ENCODE data around the gene FBXO24.

Gene FBXO24

DNA sequence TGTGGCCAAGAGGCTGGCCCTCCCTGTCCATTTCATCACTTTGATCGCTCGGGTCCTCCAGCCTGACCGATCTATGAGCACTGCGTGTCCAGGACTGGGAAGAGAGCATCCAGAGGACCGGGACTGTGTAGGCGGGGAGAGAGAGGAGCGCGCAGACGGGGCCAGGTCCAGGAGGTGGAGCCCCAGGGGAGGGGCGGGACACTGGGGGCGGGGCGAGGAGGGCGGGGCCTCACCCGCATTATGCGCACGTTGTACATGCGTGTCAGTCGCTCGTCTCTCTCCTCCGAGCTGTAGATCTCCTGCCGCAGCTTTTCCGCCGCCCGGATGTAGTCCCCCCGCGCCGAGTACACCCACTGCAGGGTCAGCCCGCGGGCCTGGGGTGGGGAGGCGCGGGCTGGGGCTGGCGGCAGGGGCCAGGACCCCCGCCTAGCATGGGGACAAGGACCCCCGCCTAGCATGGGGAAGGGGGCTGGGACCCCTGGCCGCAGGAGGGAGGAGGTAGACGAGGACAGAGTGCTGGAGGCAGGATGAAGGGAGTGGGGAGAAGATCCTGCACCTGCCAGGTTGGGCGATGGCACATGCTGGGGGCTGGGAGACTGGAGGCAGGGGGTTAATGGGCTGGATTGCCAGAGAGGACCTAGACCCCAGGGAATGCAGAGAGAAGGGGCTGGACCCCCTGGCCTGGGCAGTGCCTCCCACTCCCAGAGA lies 40.6 kb downstream of the FBXO24 start:
- no peak for DNase-seq

DNA sequence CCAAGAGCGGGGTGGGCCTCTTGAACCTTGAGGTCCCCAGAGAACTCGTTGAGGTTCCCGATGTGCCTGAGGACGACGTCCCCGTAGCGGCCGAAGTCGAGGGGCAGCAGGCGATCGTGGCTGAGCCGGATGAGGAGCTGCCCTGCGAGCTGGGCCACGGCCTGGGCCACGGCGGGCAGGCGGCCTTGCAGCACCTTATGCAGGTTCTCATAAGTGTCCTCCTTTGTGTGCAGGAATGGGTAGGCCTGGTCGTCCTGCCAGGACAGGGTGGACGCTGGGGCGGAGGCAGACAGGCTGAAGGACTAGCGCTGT lies 41.1 kb downstream of the FBXO24 start:
- no peak for DNase-seq

DNA sequence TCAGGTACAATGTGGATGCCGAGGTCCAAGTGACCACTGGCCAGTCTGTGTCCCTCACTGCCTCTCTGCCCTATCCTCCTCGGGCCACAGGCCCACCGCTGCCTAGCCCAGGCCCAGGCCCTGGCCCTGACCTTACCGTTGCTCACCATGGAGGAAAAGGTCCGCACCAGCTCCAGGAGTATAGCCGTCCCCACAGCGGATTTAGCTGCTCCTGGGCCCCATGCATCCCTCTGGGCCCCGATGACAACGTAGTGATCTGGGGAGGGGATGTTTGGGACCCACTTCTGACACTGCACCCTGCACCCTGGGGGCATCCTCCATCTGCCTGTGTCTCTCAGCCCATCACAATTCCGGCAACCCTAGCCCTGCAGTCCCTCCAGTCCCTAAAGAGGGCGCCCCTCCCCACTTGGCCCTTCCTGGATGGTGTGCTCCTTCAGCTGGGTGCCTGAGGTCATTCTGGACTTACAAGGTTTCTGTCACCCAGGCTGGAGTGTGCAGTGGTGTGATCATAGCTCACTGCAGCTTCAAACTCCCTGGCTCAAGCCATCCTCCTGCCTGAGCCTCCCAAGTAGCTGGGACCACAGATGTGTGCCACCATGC lies 43.1 kb downstream of the FBXO24 start:
- peak; percentile 76 for DNase-seq

DNA sequence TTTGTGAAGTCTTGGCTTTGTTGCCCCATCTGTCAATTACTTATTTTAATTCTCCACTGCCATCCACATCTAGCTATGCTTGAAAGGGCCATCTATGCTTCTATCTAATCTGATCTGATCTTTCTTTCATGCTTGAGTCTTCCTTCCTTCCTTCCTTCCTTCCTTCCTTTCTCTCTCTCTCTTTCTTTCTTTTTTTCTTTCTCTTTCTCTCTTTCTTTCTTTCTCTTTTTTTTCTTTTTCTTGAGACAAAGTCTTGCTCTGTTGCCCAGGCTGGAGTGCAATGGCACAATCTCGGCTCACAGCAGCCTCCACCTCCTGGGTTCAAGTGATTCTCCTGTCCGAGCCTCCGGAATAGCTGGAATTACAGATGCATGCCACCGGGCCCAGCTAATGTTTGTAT lies 43.9 kb downstream of the FBXO24 start:
- DNase-seq, result no peak

DNA sequence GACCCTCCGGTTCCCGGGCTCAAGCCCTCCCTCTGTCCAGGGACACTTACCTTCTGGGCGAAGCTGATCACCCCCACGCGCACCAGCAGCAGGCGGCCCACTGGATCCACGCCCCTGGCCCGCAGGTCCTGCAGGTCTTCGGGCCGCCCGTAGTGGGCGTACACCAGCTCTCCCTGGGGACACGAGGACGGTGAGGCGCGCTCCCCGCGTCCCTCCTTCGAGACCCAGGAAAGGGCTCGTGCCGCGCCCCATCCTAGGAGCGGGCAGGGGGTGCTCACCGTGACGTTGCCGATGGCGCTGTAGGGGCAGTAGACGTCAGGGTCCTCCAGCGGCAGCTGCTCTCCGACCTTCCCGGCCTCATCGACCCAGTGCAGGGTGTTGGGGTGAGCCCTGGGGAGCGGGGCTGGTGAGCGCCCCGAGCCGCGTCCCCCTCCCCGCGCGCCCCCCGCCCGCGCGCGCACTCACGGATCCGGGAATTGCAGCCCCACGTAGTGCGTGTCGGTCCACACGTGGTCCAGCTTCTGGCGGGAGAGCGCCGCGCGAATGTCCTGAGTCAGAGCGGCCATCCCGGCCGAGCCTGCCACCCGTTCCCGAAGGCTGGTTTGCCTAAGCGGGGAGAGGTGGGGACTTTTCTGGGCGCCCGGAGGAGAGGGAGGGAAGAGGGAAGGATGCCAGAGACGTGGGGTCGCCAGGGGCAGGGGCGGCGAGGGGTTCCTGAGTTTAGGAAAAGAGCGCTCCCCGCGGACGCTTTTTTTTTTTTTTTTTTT lies 47.0 kb downstream of the FBXO24 start:
- DNase-seq, result no peak

DNA sequence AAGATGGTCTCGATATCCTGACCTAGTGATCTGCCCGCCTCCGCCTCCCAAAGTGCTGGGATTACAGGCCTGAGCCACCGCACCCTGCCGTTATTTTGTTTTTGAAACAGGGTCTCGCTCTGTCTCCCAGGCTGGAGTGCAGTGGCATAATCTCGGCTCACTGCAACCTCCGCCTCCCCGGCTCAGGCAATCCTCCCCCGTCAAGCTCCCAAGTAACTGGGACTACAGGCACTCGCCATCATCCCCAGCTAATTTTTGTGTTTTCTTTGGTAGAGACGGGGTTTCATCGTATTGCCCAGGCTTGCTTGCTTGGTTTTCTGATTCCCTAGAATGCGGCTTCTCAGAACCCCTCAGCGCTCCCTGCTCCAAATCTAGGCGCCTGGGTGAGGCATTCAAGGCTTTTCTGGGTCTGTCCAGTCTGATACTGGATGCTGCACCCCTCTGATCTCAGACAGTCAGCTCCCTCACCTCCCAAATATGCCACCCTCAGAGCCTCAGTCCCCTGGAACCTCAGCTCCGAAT lies 53.9 kb downstream of the FBXO24 start:
- peak; percentile 86 for DNase-seq

DNA sequence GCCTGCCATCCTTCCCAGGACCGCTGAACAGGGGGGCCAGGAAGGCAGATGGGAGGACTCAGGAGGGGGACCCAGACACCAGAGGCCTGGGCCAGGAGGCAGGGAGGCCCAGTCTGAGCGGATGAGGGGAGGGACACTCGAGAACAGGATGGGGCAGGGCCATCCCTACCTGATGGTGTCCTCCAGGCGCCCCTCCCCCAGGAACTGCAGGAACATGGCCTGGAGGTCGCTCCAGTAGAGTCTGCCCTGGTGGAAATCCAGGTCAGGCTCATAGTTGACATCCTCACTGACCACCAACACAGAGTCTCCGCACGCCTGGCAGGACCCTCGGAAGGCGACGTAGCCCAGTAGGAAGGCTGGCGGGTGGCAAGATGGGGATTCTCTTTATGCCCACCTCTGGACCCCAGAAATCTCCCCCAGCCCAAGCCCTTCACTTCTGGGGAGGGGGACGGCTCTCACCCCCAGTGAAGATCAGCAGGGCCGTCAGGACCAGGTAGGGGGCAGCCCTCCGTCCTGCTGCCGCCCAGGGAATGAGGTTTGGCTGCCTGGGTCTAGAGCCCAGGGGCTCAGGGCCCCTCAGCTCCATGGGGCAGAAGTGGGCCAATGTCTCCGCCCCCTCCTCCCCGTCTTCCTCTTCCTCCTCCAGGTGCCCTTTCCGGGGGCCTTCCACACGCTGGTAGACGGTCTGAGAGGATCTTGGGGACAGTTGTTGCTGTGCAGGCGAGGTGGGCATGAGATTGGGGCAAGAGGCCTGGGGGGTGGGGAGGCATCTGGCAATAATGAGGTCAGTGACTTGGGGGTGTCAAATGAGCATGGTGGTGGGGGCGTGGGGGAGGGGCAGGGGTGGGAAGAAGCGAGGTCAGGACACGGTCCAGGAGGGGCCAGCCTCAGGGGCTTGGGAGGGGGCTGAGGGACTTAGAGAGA lies 54.7 kb downstream of the FBXO24 start:
- DNase-seq, result peak; percentile 88

DNA sequence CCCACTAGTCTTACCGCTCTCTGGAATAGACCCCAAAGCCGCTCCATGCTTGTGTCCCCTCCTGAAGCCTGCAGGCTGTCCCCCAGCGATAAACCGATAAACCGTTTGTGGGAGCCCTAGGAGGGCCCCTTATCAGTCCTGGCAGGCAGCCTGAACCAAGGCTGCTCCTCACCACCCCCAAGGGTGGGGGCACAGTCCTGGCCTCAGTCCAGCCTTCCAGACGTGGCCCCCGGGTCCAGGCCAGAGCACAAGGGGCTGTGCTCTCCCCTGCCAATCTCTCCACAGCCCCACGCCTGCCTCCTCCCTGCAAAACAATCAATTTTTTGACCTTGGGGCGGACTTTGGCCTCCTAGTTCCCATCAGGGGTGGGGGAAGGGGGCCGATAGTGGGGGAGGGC lies 55.3 kb downstream of the FBXO24 start, which contains the start of gene TFR2:
TSS of gene TFR2 (minus strand) at position 90 of the 397 bp plus-strand sequence. CDS start at position 47, 43 bp downstream.
- DNase-seq, result peak; percentile 98

DNA sequence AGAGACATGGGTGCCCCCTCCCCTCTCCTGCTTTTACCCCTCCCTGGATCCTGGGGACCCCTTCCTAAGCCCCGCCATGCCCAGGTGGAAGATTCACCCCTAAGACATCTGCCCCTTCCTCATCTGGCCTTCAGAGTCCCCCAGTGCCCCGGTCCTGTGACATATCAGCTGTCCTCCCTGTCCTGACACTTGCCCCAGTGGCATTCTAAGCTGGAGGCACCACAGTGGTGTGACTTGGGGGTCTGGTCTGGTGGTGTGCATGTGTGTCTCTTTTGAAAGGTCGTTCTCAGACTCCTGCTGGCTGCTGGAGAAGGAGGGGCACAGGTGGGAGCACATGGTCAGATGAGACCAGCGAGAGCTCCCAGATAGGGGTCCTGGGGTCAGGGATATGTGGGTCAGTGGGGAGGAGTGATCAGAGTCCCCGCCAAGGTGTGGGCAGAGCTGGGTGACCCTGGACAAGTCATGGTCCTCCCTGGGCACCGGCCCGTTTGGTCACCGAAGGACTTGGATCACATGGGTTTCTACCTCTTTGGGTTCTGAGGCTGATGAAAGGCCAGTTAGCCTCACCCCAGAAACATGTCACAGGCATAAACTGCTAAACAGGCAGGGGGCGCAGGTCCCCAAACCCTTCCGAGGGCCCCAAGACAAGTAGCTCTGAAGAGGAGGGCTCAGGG lies 55.9 kb downstream of the FBXO24 start:
- peak; percentile 77 for DNase-seq

DNA sequence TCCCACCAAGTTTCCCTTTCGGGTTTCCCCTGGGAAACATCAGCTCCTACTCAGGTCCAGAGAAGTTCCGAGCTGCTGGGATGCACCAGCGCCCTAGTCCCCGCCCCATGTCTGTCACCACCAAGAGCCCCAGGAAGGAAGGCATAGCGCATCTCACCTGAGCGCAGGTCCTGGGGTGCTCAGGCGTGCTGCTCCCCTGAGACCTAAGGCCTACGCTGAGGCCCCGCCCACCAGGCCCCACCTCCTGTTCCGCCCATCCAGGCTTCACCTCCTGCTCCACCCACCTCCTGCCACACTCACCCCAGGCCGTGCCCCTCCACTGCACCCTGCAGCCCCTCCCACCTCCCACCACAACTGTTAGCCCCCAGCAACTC lies 56.4 kb downstream of the FBXO24 start:
- peak; percentile 85 for DNase-seq

DNA sequence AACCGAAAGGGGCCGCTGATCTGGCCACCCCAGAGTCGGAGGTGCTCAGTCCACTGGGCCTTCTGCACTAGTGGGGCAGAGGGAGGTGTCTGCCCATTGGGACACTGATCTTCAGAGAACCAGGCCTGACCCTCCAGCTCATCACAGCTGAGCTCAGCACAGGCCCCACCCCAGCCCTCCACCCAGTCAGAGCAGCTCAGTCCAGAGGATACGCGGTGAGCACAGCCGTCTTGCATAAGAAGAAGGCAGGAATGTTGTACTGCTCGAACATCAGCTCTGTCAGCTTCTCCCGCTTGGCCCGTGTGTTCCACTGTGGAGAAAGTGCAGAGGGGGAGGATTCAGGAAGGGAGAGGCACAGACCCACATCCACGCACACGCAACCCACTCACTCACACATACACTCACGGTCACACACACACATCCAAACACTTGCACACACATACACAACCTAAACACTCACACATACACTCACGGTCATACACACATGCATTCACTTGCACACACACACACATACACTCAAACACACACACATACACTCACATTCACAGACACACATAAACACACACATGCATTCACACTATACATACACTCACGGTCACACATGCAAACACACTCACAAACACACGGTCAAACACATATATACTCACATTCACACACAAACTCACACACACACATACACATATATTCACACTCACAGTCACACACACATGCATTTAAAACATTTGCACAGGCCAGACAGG lies 63.9 kb downstream of the FBXO24 start:
- no peak for DNase-seq
